ENCODE results near the gene COX10. TPM values are rescaled to one million over a fixed set of nuclear protein-coding genes. Genes with fewer than 3 reads are reported as not detected.
"Not testable (repeated sequence)": the region's sequence is repeated elsewhere in the genome, so short reads cannot be mapped to it uniquely, and the experiment has no call there.

The COX10 gene
- polyA plus RNA-seq, 1 donor (not counting 4 experiments of a cell fraction or from before 2014, with no cell fraction given) = 14.3 TPM

DNA sequence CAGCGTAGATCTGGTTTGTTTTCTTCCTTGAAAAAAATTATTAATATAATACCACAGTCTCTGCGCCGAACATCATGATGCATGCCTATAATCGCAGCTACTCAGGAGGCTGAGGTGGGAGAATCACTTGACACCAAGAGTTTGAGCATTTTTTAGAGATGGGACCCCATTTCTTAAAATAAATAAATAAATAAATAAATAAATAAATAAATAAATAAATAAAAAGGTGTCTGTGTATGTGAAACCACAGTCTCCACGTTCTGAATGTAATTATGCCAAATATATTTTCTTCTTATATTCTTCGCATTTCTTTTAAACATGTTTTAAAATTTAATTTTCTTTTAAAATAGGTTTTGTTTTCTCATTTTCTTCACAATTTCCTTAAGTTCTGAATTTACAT, 112.8 kb downstream of the COX10 start:
- H3K9me3 ChIP-seq (ENCODE audit: control insufficient read depth, low read depth, low read length); DNase-seq (ENCODE audit: low read depth, low spot score); H3K27ac ChIP-seq (ENCODE audit: control insufficient read depth, insufficient read depth, low read length); H3K36me3 ChIP-seq (ENCODE audit: control insufficient read depth in 2 of 2, extremely low read depth in 1 of 2, insufficient read depth in 2 of 2, low read length in 2 of 2); H2AFZ ChIP-seq (ENCODE audit: control insufficient read depth, low read length); H4K20me1 ChIP-seq (ENCODE audit: control insufficient read depth, extremely low read depth, insufficient read depth, low read length); H3K9ac ChIP-seq (ENCODE audit: control insufficient read depth, extremely low read depth, insufficient read depth, low read length); H3K4me3 ChIP-seq (ENCODE audit: control insufficient read depth in 2 of 3, extremely low read depth in 1 of 3, insufficient read depth in 2 of 3, low read depth in 1 of 3, low read length in 3 of 3); H3K4me2 ChIP-seq (ENCODE audit: control insufficient read depth, extremely low read depth, insufficient read depth, low read depth, low read length); dilution Hi-C loops (cut with MboI; ENCODE audit: extremely low pct_ligation_motif_present, low sequenced_read_pairs); FAIRE-seq; H3K27me3 ChIP-seq (ENCODE audit: control insufficient read depth, extremely low read depth, insufficient read depth, low read length); H3K4me1 ChIP-seq (ENCODE audit: control insufficient read depth, extremely low read depth, insufficient read depth, low read length); H3K79me2 ChIP-seq (ENCODE audit: control insufficient read depth, insufficient read depth, low read length); H3K9me1 ChIP-seq (ENCODE audit: control insufficient read depth, extremely low read depth, insufficient read depth, low read length): not testable (repeated sequence)

DNA sequence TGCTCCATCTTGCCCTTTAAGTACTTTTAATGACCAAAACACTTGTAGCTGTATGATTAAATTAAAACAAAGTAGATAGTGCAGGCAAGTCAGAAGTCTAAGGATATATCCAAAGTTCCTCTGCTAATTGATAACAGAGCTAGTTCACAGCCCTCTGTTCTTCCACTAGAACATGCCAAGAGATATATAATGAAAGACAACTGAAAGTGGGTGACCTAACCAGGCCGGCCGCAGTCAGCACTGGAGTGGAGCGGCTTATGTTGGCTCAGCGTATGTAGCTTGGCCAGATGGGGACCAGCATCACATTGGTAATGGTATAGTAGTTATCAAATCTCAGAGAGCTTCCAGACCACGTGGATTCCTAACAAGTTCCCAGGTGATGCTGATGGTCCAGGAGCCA, 115.2 kb downstream of the COX10 start:
- H3K79me2 ChIP-seq (ENCODE audit: control insufficient read depth, insufficient read depth, low read length); H3K9me3 ChIP-seq (ENCODE audit: control insufficient read depth, low read depth, low read length); H3K9ac ChIP-seq (ENCODE audit: control insufficient read depth, extremely low read depth, insufficient read depth, low read length); H4K20me1 ChIP-seq (ENCODE audit: control insufficient read depth, extremely low read depth, insufficient read depth, low read length); FAIRE-seq; H3K36me3 ChIP-seq (ENCODE audit: control insufficient read depth in 2 of 2, extremely low read depth in 1 of 2, insufficient read depth in 2 of 2, low read length in 2 of 2); H3K4me2 ChIP-seq (ENCODE audit: control insufficient read depth, extremely low read depth, insufficient read depth, low read depth, low read length); H3K4me3 ChIP-seq (ENCODE audit: control insufficient read depth in 2 of 3, extremely low read depth in 1 of 3, insufficient read depth in 2 of 3, low read depth in 1 of 3, low read length in 3 of 3); H3K9me1 ChIP-seq (ENCODE audit: control insufficient read depth, extremely low read depth, insufficient read depth, low read length); DNase-seq (ENCODE audit: low read depth, low spot score); dilution Hi-C loops (cut with MboI; ENCODE audit: extremely low pct_ligation_motif_present, low sequenced_read_pairs); H3K27me3 ChIP-seq (ENCODE audit: control insufficient read depth, extremely low read depth, insufficient read depth, low read length); H3K27ac ChIP-seq (ENCODE audit: control insufficient read depth, insufficient read depth, low read length); H3K4me1 ChIP-seq (ENCODE audit: control insufficient read depth, extremely low read depth, insufficient read depth, low read length); H2AFZ ChIP-seq (ENCODE audit: control insufficient read depth, low read length): not testable (repeated sequence)

DNA sequence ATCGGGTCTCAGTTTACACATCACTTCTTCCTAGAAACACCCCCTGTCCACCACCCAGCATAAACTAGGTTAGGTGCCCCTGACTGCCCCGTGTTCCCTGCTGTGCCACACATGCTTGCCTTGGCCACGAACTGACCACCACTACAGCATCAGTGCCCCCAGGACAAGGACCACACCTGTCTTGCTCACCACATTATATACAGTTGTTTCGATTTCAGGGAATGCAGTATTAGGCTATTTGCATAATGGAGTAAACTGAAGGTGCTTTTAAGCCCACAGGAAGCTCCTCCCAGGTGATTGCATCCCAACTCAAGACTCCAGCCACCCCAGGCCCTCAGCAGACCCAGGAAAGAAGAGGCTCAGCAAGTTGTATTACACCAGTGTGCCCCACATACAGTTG, 117.1 kb downstream of the COX10 start:
- FAIRE-seq; H3K4me2 ChIP-seq (ENCODE audit: control insufficient read depth, extremely low read depth, insufficient read depth, low read depth, low read length); H3K9me3 ChIP-seq (ENCODE audit: control insufficient read depth, low read depth, low read length); H3K4me3 ChIP-seq (ENCODE audit: control insufficient read depth in 2 of 3, extremely low read depth in 1 of 3, insufficient read depth in 2 of 3, low read depth in 1 of 3, low read length in 3 of 3); H2AFZ ChIP-seq (ENCODE audit: control insufficient read depth, low read length); DNase-seq (ENCODE audit: low read depth, low spot score); H3K27me3 ChIP-seq (ENCODE audit: control insufficient read depth, extremely low read depth, insufficient read depth, low read length); H4K20me1 ChIP-seq (ENCODE audit: control insufficient read depth, extremely low read depth, insufficient read depth, low read length); H3K9me1 ChIP-seq (ENCODE audit: control insufficient read depth, extremely low read depth, insufficient read depth, low read length); H3K36me3 ChIP-seq (ENCODE audit: control insufficient read depth in 2 of 2, extremely low read depth in 1 of 2, insufficient read depth in 2 of 2, low read length in 2 of 2); H3K9ac ChIP-seq (ENCODE audit: control insufficient read depth, extremely low read depth, insufficient read depth, low read length); H3K4me1 ChIP-seq (ENCODE audit: control insufficient read depth, extremely low read depth, insufficient read depth, low read length); H3K79me2 ChIP-seq (ENCODE audit: control insufficient read depth, insufficient read depth, low read length); dilution Hi-C loops (cut with MboI; ENCODE audit: extremely low pct_ligation_motif_present, low sequenced_read_pairs); H3K27ac ChIP-seq (ENCODE audit: control insufficient read depth, insufficient read depth, low read length): not testable (repeated sequence)

DNA sequence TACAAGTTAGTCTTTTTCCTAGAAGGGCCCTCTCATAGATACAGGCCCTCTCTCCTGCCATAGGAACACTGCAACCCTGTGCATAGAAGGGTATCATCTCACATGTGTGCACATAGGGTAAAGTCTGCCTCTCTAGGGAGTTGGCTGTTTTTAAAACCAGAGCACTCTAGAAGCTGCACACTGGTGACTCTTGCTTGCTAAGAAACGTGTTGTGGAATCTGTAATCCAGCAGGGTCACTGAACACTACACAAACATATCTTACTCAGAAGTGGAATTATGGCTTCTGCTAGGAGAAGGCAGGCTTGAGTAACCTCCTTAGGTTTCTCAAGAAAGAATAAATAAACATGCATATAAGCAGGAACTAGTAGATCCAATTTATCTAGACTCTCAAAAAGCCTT, 121.5 kb downstream of the COX10 start:
- H3K9ac ChIP-seq (ENCODE audit: control insufficient read depth, extremely low read depth, insufficient read depth, low read length); H3K27me3 ChIP-seq (ENCODE audit: control insufficient read depth, extremely low read depth, insufficient read depth, low read length); H3K9me1 ChIP-seq (ENCODE audit: control insufficient read depth, extremely low read depth, insufficient read depth, low read length); FAIRE-seq; dilution Hi-C loops (cut with MboI; ENCODE audit: extremely low pct_ligation_motif_present, low sequenced_read_pairs); H4K20me1 ChIP-seq (ENCODE audit: control insufficient read depth, extremely low read depth, insufficient read depth, low read length); H3K36me3 ChIP-seq (ENCODE audit: control insufficient read depth in 2 of 2, extremely low read depth in 1 of 2, insufficient read depth in 2 of 2, low read length in 2 of 2); H3K4me3 ChIP-seq (ENCODE audit: control insufficient read depth in 2 of 3, extremely low read depth in 1 of 3, insufficient read depth in 2 of 3, low read depth in 1 of 3, low read length in 3 of 3); H3K79me2 ChIP-seq (ENCODE audit: control insufficient read depth, insufficient read depth, low read length); H3K27ac ChIP-seq (ENCODE audit: control insufficient read depth, insufficient read depth, low read length); H2AFZ ChIP-seq (ENCODE audit: control insufficient read depth, low read length); H3K4me2 ChIP-seq (ENCODE audit: control insufficient read depth, extremely low read depth, insufficient read depth, low read depth, low read length); H3K9me3 ChIP-seq (ENCODE audit: control insufficient read depth, low read depth, low read length); DNase-seq (ENCODE audit: low read depth, low spot score); H3K4me1 ChIP-seq (ENCODE audit: control insufficient read depth, extremely low read depth, insufficient read depth, low read length): not testable (repeated sequence)

DNA sequence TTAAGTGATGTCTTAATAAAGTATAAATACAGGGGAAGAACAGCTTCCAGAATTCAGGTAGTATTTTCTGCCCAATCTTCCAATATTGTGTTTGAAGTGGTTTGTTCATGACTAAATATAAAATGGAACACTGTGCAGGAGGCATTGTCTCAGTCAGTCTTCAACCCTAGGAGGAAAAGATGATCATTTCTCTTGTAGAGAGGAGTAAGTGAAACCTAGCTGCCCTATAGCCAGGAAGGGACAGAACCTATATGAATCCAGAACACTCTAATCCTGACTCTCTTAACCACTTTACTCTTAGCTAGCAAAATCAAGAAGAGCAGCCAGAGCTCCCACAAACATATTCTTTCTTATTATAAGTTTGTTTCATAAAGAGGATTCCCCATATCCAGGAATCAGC, 122.2 kb downstream of the COX10 start:
- H3K9ac ChIP-seq (ENCODE audit: control insufficient read depth, extremely low read depth, insufficient read depth, low read length); H3K27ac ChIP-seq (ENCODE audit: control insufficient read depth, insufficient read depth, low read length); dilution Hi-C loops (cut with MboI; ENCODE audit: extremely low pct_ligation_motif_present, low sequenced_read_pairs); H2AFZ ChIP-seq (ENCODE audit: control insufficient read depth, low read length); H3K27me3 ChIP-seq (ENCODE audit: control insufficient read depth, extremely low read depth, insufficient read depth, low read length); H3K4me1 ChIP-seq (ENCODE audit: control insufficient read depth, extremely low read depth, insufficient read depth, low read length); H3K9me1 ChIP-seq (ENCODE audit: control insufficient read depth, extremely low read depth, insufficient read depth, low read length); DNase-seq (ENCODE audit: low read depth, low spot score); H3K79me2 ChIP-seq (ENCODE audit: control insufficient read depth, insufficient read depth, low read length); FAIRE-seq; H3K4me2 ChIP-seq (ENCODE audit: control insufficient read depth, extremely low read depth, insufficient read depth, low read depth, low read length); H3K4me3 ChIP-seq (ENCODE audit: control insufficient read depth in 2 of 3, extremely low read depth in 1 of 3, insufficient read depth in 2 of 3, low read depth in 1 of 3, low read length in 3 of 3); H3K9me3 ChIP-seq (ENCODE audit: control insufficient read depth, low read depth, low read length); H3K36me3 ChIP-seq (ENCODE audit: control insufficient read depth in 2 of 2, extremely low read depth in 1 of 2, insufficient read depth in 2 of 2, low read length in 2 of 2); H4K20me1 ChIP-seq (ENCODE audit: control insufficient read depth, extremely low read depth, insufficient read depth, low read length): not testable (repeated sequence)

Measured in keratinocyte (primary cell).